ENCODE data around the gene ARHGEF19.
"Not testable (repeated sequence)": the region's sequence is repeated elsewhere in the genome, so short reads cannot be mapped to it uniquely, and the experiment has no call there.

Gene ARHGEF19

DNA sequence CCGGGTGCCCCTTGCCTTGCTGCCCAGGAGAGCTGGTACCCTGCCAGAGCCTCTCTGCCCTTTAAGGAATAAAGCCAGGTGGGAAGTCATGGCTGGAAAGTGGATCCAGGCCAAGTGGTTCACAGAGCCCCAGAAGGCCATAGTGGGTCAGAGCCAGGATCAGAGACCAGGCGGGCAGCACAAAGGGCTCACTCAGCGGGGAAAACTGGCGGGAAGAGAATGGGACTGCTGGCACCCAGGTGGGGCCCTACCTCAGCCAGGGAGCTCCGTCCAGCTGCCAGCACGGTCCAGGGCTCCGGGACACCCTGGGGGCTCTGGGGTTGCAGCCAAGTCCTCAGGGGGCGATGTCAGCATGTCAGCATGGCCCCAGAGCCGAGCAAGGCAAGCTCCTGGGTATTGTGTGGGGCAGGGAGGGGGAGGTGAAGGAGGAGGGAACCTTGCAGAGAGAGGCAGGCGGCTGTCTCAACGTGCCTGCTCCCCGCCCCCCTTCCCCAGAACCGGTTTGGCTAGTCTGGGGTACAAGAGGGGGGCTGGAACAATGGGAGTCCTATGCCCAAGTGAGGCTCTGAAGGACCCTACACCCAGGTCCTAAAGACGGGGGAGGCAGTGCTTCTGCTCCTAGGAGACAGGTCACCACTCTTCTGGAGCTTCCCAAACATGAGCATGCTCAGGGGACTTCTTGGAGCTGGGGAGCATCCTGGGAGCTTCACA is at the start of gene ARHGEF19:
TSS of gene ARHGEF19 (minus strand) at position 402 of the 711 bp plus-strand sequence. CDS start 3,598 bp downstream, outside the sequence.
- no peak within 1 kb of the TSS for H3K27ac Mint-ChIP-seq
- H3K27me3 Mint-ChIP-seq: no peaks in the 10 kb centered on the region
- no peaks in the 10 kb centered on the region for H3K36me3 Mint-ChIP-seq (ENCODE audit: low read depth)
- DNase-seq (no peak), ATAC-seq (no peak)
- no peak within 1 kb of the TSS for H3K4me3 Mint-ChIP-seq
- peaks cover 14% of the 10 kb centered on the region for H3K4me1 Mint-ChIP-seq
- H3K9me3 Mint-ChIP-seq: no peaks in the 10 kb centered on the region

DNA sequence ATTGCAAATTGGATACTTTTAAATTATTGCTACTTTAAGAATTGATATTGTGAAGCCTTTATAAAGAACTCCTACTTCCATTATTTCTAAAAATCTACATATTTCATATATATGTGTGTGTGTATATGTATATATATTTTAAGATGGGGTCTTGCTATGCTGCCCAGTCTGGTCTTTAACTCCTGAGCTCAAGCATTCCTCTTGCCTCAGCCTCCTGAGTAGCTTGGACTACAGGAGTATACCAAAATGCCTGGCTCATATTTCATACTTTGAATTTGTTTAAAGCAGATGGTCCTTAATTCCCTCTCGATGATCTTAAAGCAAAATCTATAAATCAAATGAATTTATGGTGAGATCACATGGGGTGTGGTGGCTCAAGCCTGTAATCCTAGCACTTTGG is 49.6 kb upstream of the ARHGEF19 start:
- Mint-ChIP-seq H3K27me3 (no peaks in the 10 kb centered on the region), H3K4me1 (no peaks in the 10 kb centered on the region), H3K4me3 (no peak overlapping the region), H3K36me3 (ENCODE audit: low read depth) (no peaks in the 10 kb centered on the region), H3K9me3 (no peaks in the 10 kb centered on the region), H3K27ac (no peak overlapping the region)
- DNase-seq: no peak
- no peak for ATAC-seq

DNA sequence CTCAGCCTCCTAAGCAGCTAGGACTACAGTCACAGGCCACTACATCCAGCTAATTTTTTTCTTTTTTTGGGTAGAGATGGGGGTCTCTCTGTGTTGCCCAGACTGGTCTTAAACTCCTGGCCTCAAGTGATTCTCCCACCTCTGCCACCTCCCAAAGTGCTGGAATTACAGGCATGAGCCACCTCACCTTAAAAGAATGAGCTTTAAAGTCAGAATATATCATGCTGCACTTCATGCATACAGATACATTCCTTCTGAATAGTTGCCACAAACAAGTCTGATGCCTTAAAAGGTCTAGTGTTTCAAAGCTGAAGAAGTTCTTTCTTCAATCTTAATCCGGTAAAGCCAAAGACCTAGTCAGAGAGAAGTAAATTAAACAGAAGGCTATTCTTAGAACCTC is 48.4 kb upstream of the ARHGEF19 start:
- no peaks in the 10 kb centered on the region for H3K9me3 Mint-ChIP-seq
- no peak for ATAC-seq
- no peak for DNase-seq
- no peak overlapping the region for H3K27ac Mint-ChIP-seq
- no peak overlapping the region for H3K4me3 Mint-ChIP-seq
- no peaks in the 10 kb centered on the region for H3K4me1 Mint-ChIP-seq
- no peaks in the 10 kb centered on the region for H3K27me3 Mint-ChIP-seq
- no peaks in the 10 kb centered on the region for H3K36me3 Mint-ChIP-seq (ENCODE audit: low read depth)

DNA sequence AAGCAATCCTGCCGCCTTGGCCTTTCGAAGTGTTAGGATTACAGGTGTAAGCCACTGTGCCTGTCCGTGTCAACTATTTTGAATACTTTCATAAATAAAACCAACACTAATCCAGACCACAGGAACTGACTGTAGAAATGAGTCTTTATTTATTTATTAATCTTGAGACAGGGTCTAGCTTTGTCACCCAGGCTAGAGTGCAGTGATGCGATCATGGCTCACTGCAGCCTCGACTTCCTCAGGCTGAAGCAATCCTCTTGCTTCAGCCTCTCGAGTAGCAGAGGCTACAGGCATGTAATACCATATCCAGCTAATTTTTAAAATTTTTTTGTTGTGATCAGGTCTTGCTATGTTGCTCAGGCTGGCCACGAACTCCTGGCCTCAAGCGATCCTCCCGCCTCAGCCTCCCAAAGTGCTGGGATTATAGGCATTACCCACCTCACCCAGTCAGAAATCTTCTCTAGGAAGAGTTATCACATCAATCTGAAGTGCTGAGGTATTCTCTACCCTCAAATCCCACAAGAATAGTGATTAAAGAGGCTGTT is 46.2 kb upstream of the ARHGEF19 start:
- H3K27me3 Mint-ChIP-seq: no peaks in the 10 kb centered on the region
- peaks cover 1% of the 10 kb centered on the region for H3K36me3 Mint-ChIP-seq (ENCODE audit: low read depth)
- H3K4me3 Mint-ChIP-seq: no peak overlapping the region
- no peak for ATAC-seq
- no peaks in the 10 kb centered on the region for H3K4me1 Mint-ChIP-seq
- no peaks in the 10 kb centered on the region for H3K9me3 Mint-ChIP-seq
- DNase-seq: no peak
- peak overlapping the region; percentile 18 for H3K27ac Mint-ChIP-seq

DNA sequence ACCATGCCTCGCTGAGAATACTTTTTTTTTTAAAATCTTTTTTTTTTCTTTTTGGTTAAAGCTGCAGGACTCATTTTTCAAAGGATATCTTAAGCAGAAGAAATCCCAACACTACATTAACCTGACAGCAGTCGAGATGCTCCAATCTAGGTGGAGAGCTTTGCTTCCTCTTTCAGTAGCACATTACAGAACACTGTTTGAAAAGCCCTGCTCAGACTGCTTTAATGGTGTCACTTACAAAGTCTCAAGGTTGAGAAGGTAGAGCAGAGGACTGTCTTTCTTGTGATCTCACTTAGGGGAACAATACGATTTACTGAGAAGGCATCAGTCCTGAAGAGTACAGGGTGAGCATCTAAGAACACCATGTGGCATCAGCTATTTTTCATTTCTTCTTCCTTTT is 45.5 kb upstream of the ARHGEF19 start:
- Mint-ChIP-seq H3K36me3 (ENCODE audit: low read depth) (peaks cover 1% of the 10 kb centered on the region), H3K27me3 (no peaks in the 10 kb centered on the region), H3K9me3 (no peaks in the 10 kb centered on the region), H3K4me3 (no peak overlapping the region), H3K27ac (no peak overlapping the region), H3K4me1 (no peaks in the 10 kb centered on the region)
- no peak for ATAC-seq
- DNase-seq: no peak

DNA sequence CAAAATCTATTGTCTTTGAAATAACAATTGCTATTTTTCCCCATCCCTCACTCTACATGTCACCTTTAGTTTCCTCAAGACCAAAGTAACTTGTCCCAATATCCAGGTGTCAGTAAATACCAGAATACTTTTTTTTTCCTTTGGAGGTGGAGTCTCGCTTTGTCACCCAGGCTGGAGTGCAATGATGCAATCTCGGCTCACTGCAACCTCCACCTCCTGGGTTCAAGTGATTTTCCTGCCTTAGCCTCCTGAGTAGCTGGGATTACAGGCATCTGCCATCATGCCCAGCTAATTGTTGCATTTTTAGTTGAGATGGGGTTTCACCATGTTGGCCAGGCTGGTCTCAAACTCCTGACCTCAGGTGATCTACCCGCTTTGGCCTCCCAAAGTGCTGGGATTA is 45.1 kb upstream of the ARHGEF19 start:
- not testable (repeated sequence) for H3K27me3 Mint-ChIP-seq; H3K4me1 Mint-ChIP-seq; H3K9me3 Mint-ChIP-seq; H3K36me3 Mint-ChIP-seq (ENCODE audit: low read depth); H3K4me3 Mint-ChIP-seq; ATAC-seq; DNase-seq
- H3K27ac Mint-ChIP-seq: peak overlapping the region; percentile 38

DNA sequence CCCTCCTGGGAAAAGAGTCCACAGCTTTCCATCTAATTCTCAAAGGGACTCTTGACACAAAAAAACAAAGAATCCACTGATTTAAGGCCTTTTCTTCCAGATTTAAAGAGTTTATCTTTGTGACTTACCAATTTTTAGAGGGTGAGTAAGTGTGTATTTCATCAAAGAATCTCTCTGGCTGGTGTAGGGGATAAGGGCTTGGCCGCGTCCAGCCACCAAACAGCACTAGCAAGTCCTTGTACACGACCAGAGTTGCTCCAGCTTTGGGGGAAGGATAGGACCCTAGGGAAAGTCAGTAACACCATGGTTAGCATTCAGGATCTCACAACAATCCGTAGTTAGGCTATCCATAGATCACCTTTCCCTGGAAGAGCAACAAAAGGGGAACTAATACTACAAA is 44.0 kb upstream of the ARHGEF19 start:
- no peak for DNase-seq
- peaks cover 3% of the 10 kb centered on the region for H3K36me3 Mint-ChIP-seq (ENCODE audit: low read depth)
- ATAC-seq: no peak
- H3K27me3 Mint-ChIP-seq: no peaks in the 10 kb centered on the region
- H3K4me1 Mint-ChIP-seq: no peaks in the 10 kb centered on the region
- H3K4me3 Mint-ChIP-seq: no peak overlapping the region
- H3K9me3 Mint-ChIP-seq: no peaks in the 10 kb centered on the region
- no peak overlapping the region for H3K27ac Mint-ChIP-seq

DNA sequence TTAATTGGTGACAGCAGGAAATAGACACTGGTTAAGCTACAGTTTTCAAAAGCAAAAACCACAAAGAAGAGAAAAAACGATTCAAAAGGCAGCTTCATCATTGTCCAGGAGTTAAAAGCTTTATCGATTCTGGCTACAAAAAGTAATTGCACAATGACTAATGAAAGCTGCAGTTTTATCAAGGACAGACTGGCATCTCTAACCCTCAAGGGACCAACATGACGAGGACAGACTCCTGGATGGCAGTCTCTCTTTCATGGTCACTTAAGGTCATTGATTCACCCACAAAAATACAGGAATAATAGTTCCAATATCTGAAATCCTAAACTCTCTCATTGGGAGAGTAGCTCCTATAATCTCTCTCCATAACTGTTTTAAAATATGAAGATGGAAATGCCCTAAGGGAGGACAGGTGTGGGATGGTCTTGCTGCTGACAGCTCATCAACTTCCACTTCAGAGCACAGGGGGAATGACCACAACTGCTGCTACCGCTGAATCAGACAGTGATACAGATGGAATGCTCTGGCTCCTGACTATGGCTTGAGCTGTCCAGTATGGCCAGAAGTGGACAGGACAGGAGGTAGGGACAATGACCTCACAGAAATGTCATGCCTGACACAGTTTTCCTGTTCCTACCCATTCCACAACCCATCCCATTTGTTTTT is 41.9 kb upstream of the ARHGEF19 start:
- Mint-ChIP-seq H3K4me3 (no peak overlapping the region), H3K36me3 (ENCODE audit: low read depth) (peaks cover 3% of the 10 kb centered on the region), H3K4me1 (peaks cover 8% of the 10 kb centered on the region), H3K27ac (peak overlapping the region; percentile 16), H3K9me3 (no peaks in the 10 kb centered on the region), H3K27me3 (no peaks in the 10 kb centered on the region)
- no peak for DNase-seq
- ATAC-seq: no peak

DNA sequence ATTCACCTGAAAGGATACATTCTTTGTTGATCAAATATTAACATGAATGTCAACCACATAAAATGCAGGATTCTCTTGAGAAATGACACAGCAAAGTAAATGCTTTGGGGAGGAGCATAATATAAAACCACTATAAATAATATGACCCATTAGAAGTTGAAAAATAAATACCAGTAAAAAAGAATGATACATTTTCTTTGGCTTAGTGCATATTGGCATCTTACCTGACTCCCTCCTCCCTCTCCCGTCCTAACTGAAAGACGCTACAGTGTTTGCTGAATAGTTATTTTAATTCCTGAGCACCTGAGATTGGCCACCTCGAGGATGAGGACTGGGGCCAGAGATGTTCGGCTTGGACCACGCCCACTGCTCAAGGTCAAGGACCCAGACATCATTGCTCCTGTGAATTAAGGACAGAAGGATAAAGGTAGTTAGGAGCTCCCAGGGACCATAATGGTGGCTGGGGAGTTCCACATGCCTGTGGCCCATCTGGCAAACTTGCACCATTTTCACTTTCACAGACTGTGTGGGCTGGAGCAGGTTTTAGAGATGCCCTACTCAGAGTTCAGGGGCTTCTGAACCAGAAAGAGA is 41.0 kb upstream of the ARHGEF19 start:
- ATAC-seq (no peak), DNase-seq (no peak)
- peaks cover 18% of the 10 kb centered on the region for H3K4me1 Mint-ChIP-seq
- H3K4me3 Mint-ChIP-seq: no peak overlapping the region
- H3K9me3 Mint-ChIP-seq: no peaks in the 10 kb centered on the region
- no peak overlapping the region for H3K27ac Mint-ChIP-seq
- no peaks in the 10 kb centered on the region for H3K27me3 Mint-ChIP-seq
- H3K36me3 Mint-ChIP-seq (ENCODE audit: low read depth): peaks cover 3% of the 10 kb centered on the region

DNA sequence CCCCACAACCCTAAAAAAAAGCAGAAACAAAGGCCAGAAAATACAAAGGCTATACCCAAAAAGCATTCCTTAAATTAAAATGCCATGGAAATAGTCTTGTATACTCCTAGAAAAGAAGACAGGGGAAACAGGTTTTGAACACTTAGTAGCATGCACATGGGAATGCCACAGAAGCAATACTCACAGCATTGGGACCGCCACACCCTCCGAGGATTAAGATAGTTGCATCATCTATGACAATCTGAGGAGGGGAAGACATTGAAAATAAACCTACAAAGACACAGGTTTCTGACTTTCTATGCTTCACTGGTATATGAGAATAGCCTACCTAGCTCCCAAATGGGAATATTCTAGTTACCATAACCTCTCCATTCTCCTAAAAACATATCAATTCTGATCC is 40.5 kb upstream of the ARHGEF19 start:
- ATAC-seq (no peak), DNase-seq (no peak)
- no peak overlapping the region for H3K4me3 Mint-ChIP-seq
- peaks cover 18% of the 10 kb centered on the region for H3K4me1 Mint-ChIP-seq
- no peaks in the 10 kb centered on the region for H3K9me3 Mint-ChIP-seq
- no peaks in the 10 kb centered on the region for H3K27me3 Mint-ChIP-seq
- no peak overlapping the region for H3K27ac Mint-ChIP-seq
- H3K36me3 Mint-ChIP-seq (ENCODE audit: low read depth): peaks cover 3% of the 10 kb centered on the region

DNA sequence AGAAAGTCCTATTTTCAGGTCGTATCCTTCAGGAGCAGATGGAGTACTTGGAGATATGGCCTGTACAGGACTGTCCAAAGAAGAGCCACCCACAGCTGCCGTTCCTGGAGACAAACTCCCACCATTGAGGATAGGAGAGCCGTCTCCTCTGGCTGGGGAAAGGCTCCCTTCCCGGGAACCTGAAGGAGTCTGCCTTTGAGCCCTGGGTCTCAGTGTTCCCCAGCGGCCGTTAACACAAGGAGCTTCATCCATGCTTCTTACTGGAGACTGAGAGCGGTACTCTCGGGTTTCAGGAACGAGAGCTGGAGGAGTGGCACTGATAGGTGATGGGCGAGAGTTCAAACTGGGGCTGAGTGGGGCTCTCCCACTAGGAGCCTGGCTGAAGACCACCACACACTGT is 38.9 kb upstream of the ARHGEF19 start:
- DNase-seq (no peak), ATAC-seq (no peak)
- H3K27ac Mint-ChIP-seq: no peak overlapping the region
- no peak overlapping the region for H3K4me3 Mint-ChIP-seq
- H3K27me3 Mint-ChIP-seq: no peaks in the 10 kb centered on the region
- H3K36me3 Mint-ChIP-seq (ENCODE audit: low read depth): peaks cover 4% of the 10 kb centered on the region
- H3K4me1 Mint-ChIP-seq: peaks cover 18% of the 10 kb centered on the region
- no peaks in the 10 kb centered on the region for H3K9me3 Mint-ChIP-seq

DNA sequence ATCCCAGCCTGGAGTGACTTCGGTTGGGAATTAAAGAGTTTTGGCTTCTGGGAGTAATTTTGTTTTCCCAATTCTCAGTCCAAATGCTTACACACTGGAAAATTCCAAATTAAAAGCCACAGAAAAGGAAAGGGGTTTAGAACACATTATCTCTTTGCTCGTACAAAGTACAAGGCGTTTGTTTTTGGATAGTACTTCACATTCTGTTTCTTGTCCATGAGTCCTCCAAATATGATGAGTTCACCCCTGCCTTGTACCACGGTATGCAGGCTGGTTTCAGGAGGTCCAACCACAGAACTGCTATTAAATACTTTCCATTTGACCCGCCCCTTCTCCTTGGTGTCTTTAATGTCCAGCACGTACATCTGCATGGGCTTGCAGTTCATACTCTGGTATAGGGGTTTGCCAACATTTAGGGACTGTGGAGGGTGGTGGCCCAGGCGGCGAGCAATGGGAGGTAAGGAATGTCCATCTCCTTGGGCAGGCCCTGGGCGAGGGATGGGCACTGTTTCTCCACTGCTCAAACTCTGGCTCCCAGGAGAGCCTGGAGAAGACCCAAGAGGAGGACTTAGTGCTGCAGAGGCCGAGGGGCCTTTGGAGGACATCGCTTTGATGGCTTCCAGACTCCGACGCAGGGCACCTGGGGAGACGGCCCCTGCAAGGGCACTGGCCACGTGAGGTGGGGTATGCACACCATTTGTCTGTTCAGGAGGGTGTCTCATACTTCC is 38.2 kb upstream of the ARHGEF19 start:
- Mint-ChIP-seq H3K27me3 (no peaks in the 10 kb centered on the region), H3K36me3 (ENCODE audit: low read depth) (peaks cover 4% of the 10 kb centered on the region), H3K4me3 (no peak overlapping the region), H3K4me1 (peaks cover 18% of the 10 kb centered on the region), H3K9me3 (no peaks in the 10 kb centered on the region), H3K27ac (no peak overlapping the region)
- ATAC-seq (no peak), DNase-seq (no peak)

DNA sequence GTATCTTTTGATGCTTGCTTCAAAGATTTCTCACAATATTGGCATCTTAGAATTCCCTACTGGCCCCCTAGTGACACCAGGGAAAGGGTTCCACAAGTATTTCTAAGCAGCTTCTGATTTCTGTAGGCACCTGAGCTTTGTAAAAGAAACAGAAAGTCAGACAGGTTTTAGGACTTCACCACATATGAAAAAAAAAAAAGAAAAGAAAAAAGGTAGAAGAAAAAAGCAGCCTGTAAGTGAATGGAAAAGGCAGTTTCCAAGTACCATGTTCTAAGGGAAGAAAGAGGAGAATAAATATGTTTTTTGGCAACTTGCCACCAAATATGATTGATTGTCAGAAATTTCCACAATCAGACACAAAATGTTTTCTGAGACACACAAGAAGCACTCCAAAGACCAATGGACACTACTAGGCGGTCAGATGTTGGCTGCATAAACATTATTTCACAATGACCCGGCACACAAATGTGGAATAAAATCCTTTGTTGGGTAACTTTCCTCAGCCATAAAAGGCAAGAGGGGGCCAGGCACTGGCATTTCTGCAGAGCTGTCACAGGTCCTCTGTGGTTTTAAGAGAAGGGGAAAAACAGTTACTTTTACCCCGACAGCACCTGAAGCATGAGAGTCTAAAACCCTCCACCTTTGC is 37.3 kb upstream of the ARHGEF19 start:
- H3K27me3 Mint-ChIP-seq: no peaks in the 10 kb centered on the region
- peaks cover 4% of the 10 kb centered on the region for H3K36me3 Mint-ChIP-seq (ENCODE audit: low read depth)
- DNase-seq: no peak
- H3K9me3 Mint-ChIP-seq: no peaks in the 10 kb centered on the region
- peak overlapping the region; percentile 53 for H3K27ac Mint-ChIP-seq
- peaks cover 18% of the 10 kb centered on the region for H3K4me1 Mint-ChIP-seq
- H3K4me3 Mint-ChIP-seq: no peak overlapping the region
- ATAC-seq: no peak
